ENCODE results near the gene C3orf80. TPM values are rescaled to one million over a fixed set of nuclear protein-coding genes. Genes with fewer than 3 reads are reported as not detected.

Gene C3orf80
- total RNA-seq, 8 experiments from 2014 or later = 0.20 to 3.9 (median 1.1) TPM; not detected in 1

GRCh38 chr3:160265088-160265487 lies 39.9 kb downstream of the C3orf80 start:
- in situ Hi-C loops (cut with MboI; ENCODE audit: low pct_unique_long_range_greater_than_20kb in 2 of 9, low sequenced_read_pairs in 9 of 9, unreplicated experiment in 9 of 9) = no loop called here
- Histone ChIP-seq H3K4me1 (replicated peaks in 1 of 2) (no peaks in the 10 kb centered on the region), H3K4me3 (no peak overlapping the region), H3K27ac (no peak overlapping the region)
- 40 to 100% (median 88%) methylated on average over 1 to 2 of the region's 2 CpGs for WGBS, 10 experiments
- no peak for ATAC-seq (replicated peaks in 6 of 8)

Other genes starting within 250 kb of the C3orf80 start
- 1 to 10 TPM in 2 of 8 experiments, under 1 TPM in 6; 0.22 to 2.7 (median 0.62) TPM for gene IL12A, start 236.6 kb upstream of the C3orf80 start, total RNA-seq
- 10 to 100 TPM; 22.4 to 50.2 (median 38.7) TPM for gene IFT80, start 173.8 kb downstream of the C3orf80 start, total RNA-seq
- gene SMC4, start 174.2 kb downstream of the C3orf80 start, total RNA-seq = 100 to 1,000 TPM in 2 of 8 experiments, 10 to 100 TPM in 3, 1 to 10 TPM in 3; 6.8 to 106 (median 11.2) TPM
- 10 to 100 TPM in 5 of 8 experiments, 1 to 10 TPM in 3; 3.3 to 41.5 (median 11.2) TPM for gene TRIM59, start 224.4 kb downstream of the C3orf80 start, total RNA-seq